ENCODE results near the gene KPNA1. TPM values are rescaled to one million over a fixed set of nuclear protein-coding genes. Genes with fewer than 3 reads are reported as not detected.

The KPNA1 gene
- total and polyA plus RNA-seq, 2 of the 13 experiments (the other 11 are each of a cell fraction or from before 2014, with no cell fraction given) = 15.4 to 30.0 TPM

DNA sequence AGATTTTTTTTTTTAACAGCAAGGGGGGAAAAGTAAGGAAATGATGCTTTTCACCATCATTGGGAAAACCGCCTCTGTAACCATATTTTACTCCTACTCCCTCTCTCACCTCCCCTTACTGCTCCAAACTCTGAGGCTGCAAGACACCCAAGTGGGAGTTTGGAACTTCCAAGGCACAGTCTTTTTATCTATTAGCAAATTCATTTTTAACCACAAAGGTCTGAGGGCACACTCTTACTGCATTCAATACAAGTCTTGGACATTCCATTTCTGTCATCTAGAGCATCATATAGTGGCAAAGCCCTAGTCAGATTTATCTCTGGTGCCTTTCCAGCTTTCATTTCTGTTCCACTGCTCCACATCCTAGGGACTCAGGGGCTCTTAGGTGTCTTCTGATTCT, 117.5 kb downstream of the KPNA1 start:
- peaks cover 23% of the 10 kb centered on the region for H3K4me1 ChIP-seq (ENCODE audit: insufficient read depth, low read length)
- H3K9ac ChIP-seq (ENCODE audit: insufficient read depth, low read depth, low read length) = no peak overlapping the region
- FAIRE-seq = no peak
- H3K36me3 ChIP-seq (replicated peaks in 1 of 2; ENCODE audit: control insufficient read depth in 1 of 2, insufficient read depth in 2 of 2, low read length in 2 of 2) = peaks cover 0 to 15% of the 10 kb centered on the region in 2 experiments; a peak in 2 of 5 replicates
- intact Hi-C loops (cut with micrococcal nuclease; ENCODE audit: unreplicated experiment) = no loop called here
- ChIA-PET POLR2A (no interaction called here), CTCF (ENCODE audit: low intra/inter-chr PET ratio, low total read pairs) (no interaction called here)
- BruUV-seq (replicated peaks) = no TSS peak
- no peak overlapping the region for H3K4me2 ChIP-seq (ENCODE audit: low read depth, low read length)
- H3K4me3 ChIP-seq (replicated peaks in 1 of 3; ENCODE audit: insufficient read depth in 1 of 3, low read depth in 2 of 3, low read length in 3 of 3) = no peak overlapping the region
- peaks cover 6% of the 10 kb centered on the region; the same call in 1 of the 2 replicates for H4K20me1 ChIP-seq (ENCODE audit: insufficient read depth, low read length)
- no peak overlapping the region for H2AFZ ChIP-seq (ENCODE audit: low read length)
- TF ChIP-seq PITX1 (CRISPR knock-in tag; IDR thresholded peaks at IDR 0.05) (no peak), MTA1 (CRISPR knock-in tag; IDR thresholded peaks at IDR 0.05; ENCODE audit: borderline replicate concordance) (no peak), CCDC6 (CRISPR knock-in tag; IDR thresholded peaks at IDR 0.05) (no peak), KAT8 (CRISPR knock-in tag; IDR thresholded peaks at IDR 0.05) (no peak), PAX8 (CRISPR knock-in tag; IDR thresholded peaks at IDR 0.05; ENCODE audit: borderline replicate concordance) (no peak), ZNF777 (CRISPR knock-in tag; IDR thresholded peaks at IDR 0.05) (no peak), GATA4 (IDR thresholded peaks at IDR 0.05; ENCODE audit: borderline replicate concordance, low read depth) (no peak), ZNF251 (CRISPR knock-in tag; IDR thresholded peaks at IDR 0.05) (no peak)
- TF ChIP-seq, protein P1, sequence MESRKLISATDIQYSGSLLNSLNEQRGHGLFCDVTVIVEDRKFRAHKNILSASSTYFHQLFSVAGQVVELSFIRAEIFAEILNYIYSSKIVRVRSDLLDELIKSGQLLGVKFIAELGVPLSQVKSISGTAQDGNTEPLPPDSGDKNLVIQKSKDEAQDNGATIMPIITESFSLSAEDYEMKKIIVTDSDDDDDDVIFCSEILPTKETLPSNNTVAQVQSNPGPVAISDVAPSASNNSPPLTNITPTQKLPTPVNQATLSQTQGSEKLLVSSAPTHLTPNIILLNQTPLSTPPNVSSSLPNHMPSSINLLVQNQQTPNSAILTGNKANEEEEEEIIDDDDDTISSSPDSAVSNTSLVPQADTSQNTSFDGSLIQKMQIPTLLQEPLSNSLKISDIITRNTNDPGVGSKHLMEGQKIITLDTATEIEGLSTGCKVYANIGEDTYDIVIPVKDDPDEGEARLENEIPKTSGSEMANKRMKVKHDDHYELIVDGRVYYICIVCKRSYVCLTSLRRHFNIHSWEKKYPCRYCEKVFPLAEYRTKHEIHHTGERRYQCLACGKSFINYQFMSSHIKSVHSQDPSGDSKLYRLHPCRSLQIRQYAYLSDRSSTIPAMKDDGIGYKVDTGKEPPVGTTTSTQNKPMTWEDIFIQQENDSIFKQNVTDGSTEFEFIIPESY (CRISPR knock-in tag; IDR thresholded peaks at IDR 0.05) = no peak
- TF ChIP-seq, protein P2, sequence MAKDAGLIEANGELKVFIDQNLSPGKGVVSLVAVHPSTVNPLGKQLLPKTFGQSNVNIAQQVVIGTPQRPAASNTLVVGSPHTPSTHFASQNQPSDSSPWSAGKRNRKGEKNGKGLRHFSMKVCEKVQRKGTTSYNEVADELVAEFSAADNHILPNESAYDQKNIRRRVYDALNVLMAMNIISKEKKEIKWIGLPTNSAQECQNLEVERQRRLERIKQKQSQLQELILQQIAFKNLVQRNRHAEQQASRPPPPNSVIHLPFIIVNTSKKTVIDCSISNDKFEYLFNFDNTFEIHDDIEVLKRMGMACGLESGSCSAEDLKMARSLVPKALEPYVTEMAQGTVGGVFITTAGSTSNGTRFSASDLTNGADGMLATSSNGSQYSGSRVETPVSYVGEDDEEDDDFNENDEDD (CRISPR knock-in tag; IDR thresholded peaks at IDR 0.05; ENCODE audit: borderline replicate concordance) = no peak
- ATAC-seq = no peak
- no peak overlapping the region for H3K27ac ChIP-seq (ENCODE audit: extremely low read length, insufficient read depth, low read length)
- H3K27me3 ChIP-seq (ENCODE audit: control insufficient read depth in 1 of 2, insufficient read depth in 2 of 2, low read length in 2 of 2) = no peaks in the 10 kb centered on the region
- in situ Hi-C loops (cut with HindIII; ENCODE audit: extremely low pct_ligation_motif_present, low pct_unique_long_range_greater_than_20kb) = no loop called here
- H3K9me3 ChIP-seq (ENCODE audit: low read length) = no peaks in the 10 kb centered on the region
- DNase-seq (ENCODE audit: low spot score) = no peak
- 96% methylated on average over 1 of the region's 1 CpG for WGBS (ENCODE audit: low lambda C conversion rate)
- H3K79me2 ChIP-seq (ENCODE audit: insufficient read depth, low read length) = peaks cover 61% of the 10 kb centered on the region

All from HepG2 (cell line).